Calu3 (cell line): ENCODE results near the gene PGF. TPM values are rescaled to one million over a fixed set of nuclear protein-coding genes. Genes with fewer than 3 reads are reported as not detected.

Experiments
- BruUV-seq: library from RNA; stranded (reverse); fragments of 400-500 nt; replicated peaks from 2 replicates; lab custom pipeline; 2021; lab: Mats Ljungman, UMichigan
- CTCF ChIA-PET: fragments of 300-600 bp; sonication (Branson Sonifier 250); formaldehyde crosslinking; loops from one replicate; lab custom pipeline; 2022; ENCODE audit warnings: antibody characterized with exemption; lab: Charles Lee
- DNase-seq: peaks from one replicate; pipeline ENCODE4 v3.0.0; 2022
- H3K27ac Mint-ChIP-seq: one replicate; pipeline ENCODE4 v1.8.0; 2022; ENCODE audit warnings: mixed read lengths; ENCODE audit not compliant: unreplicated experiment
- H3K27me3 Mint-ChIP-seq: one replicate; pipeline ENCODE4 v1.8.0; 2022; ENCODE audit warnings: mixed read lengths; ENCODE audit not compliant: unreplicated experiment
- H3K36me3 Mint-ChIP-seq: one replicate; pipeline ENCODE4 v1.8.0; 2022; ENCODE audit warnings: mild to moderate bottlenecking, moderate library complexity, mixed read lengths; ENCODE audit not compliant: insufficient read depth, unreplicated experiment
- H3K4me1 Mint-ChIP-seq: one replicate; pipeline ENCODE4 v1.8.0; 2022; ENCODE audit warnings: mild to moderate bottlenecking, low read depth, mixed read lengths; ENCODE audit not compliant: unreplicated experiment
- H3K4me3 Mint-ChIP-seq: one replicate; pipeline ENCODE4 v1.8.0; 2022; ENCODE audit warnings: mild to moderate bottlenecking, low read depth, moderate library complexity, mixed read lengths; ENCODE audit not compliant: unreplicated experiment
- H3K9me3 Mint-ChIP-seq: one replicate; pipeline ENCODE4 v1.8.0; 2022; ENCODE audit warnings: low read depth, mixed read lengths; ENCODE audit not compliant: unreplicated experiment
- intact Hi-C: fragments of 100-400 bp; cut with micrococcal nuclease; formaldehyde crosslinking; loops from one replicate; pipeline ENCODE4 v1.10.0; 2022; ENCODE audit not compliant: unreplicated experiment
- total RNA-seq: library from RNA; stranded (reverse); gene quantifications from 2 replicates; pipeline ENCODE4 v1.2.3, GENCODE V29; 2022
- TF ChIP-seq, protein P1 (sequence below): fragments of 200-600 bp; IDR thresholded peaks from one replicate; pipeline ENCODE4 v1.8.0; 2022; ENCODE audit warnings: antibody characterized with exemption; ENCODE audit not compliant: unreplicated experiment

PGF gene
- total RNA-seq, 1 experiment from 2014 or later: 2.1 TPM

DNA sequence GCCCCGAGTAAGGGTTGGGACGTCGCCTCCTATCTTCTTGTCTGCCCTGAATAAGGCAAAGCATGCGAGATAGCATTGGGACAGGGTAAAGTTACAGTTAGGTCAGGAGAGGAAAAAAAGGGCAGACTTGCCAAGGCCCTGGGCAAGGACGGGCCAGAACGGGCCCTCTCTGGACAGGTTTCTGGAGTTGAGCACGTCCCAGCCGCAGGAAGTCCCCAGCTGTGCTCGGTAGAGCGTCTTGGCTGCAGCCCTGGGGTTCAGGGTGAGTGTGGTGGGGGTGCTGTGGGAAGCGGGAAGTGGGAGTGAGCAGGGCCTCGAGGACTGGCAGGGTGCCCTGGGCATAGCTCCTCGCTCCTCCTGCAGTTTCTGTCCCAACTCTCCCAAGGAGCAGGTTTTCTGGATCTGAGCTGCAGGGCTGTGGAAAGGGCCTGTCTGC is 37.7 kb downstream of the PGF start:
- H3K4me3 Mint-ChIP-seq: no peak overlapping the region
- H3K27ac Mint-ChIP-seq: no peak overlapping the region
- H3K36me3 Mint-ChIP-seq: peaks cover 4% of the 10 kb centered on the region
- no peak for DNase-seq
- CTCF ChIA-PET: no interaction called here
- H3K9me3 Mint-ChIP-seq: no peaks in the 10 kb centered on the region
- no TSS peak for BruUV-seq
- TF ChIP-seq, protein P1, sequence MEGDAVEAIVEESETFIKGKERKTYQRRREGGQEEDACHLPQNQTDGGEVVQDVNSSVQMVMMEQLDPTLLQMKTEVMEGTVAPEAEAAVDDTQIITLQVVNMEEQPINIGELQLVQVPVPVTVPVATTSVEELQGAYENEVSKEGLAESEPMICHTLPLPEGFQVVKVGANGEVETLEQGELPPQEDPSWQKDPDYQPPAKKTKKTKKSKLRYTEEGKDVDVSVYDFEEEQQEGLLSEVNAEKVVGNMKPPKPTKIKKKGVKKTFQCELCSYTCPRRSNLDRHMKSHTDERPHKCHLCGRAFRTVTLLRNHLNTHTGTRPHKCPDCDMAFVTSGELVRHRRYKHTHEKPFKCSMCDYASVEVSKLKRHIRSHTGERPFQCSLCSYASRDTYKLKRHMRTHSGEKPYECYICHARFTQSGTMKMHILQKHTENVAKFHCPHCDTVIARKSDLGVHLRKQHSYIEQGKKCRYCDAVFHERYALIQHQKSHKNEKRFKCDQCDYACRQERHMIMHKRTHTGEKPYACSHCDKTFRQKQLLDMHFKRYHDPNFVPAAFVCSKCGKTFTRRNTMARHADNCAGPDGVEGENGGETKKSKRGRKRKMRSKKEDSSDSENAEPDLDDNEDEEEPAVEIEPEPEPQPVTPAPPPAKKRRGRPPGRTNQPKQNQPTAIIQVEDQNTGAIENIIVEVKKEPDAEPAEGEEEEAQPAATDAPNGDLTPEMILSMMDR: no peak
- no peaks in the 10 kb centered on the region for H3K4me1 Mint-ChIP-seq
- intact Hi-C loops: no loop called here
- H3K27me3 Mint-ChIP-seq: no peaks in the 10 kb centered on the region

DNA sequence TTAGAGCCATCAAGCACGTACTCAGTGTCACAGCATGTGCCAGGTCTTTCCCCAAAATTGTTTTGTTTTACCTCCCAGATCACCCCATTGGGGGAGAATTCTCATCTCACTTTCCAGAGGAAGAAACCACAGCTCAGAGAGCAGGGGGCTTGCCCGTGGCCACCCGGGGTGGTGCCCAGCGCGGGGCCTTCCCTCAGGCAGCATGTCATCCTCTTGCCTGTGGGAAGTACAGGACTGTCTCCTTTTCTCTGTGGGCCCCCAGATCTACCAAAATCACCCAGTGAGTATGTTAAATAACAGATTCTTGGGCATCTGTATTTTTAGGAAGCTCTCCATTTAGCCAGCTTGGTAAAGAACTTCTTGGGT is 38.2 kb downstream of the PGF start:
- CTCF ChIA-PET: interaction anchor here (0.5 kb wide), 1 partner anchor 1180 kb away, joined by 5 read pairs; no protein-coding TSS in a partner anchor
- BruUV-seq: no TSS peak
- no peak for DNase-seq
- H3K4me3 Mint-ChIP-seq: no peak overlapping the region
- H3K36me3 Mint-ChIP-seq: no peaks in the 10 kb centered on the region
- no peaks in the 10 kb centered on the region for H3K9me3 Mint-ChIP-seq
- intact Hi-C loops: no loop called here
- H3K27me3 Mint-ChIP-seq: no peaks in the 10 kb centered on the region
- peaks cover 3% of the 10 kb centered on the region for H3K4me1 Mint-ChIP-seq
- no peak overlapping the region for H3K27ac Mint-ChIP-seq
- TF ChIP-seq, protein P1: no peak

DNA sequence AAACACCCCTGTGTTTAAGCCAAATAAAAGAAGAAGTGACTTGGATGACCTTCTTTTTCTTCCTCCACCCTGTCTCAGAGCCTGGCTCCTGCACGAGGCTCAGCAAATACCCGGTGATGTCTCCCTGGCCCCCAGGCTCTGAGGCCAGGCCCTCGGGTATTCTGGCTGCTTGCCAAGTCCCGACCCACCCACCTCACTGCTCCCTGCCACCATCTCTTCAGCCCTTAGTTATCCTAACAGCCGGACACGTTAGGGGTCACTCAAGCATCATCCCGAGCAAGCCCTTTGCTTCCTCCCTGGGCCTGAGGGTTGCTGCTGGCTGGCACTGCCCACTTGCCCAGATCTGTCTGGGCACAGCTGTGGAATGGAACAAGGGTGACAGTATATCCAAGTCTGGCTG is 39.6 kb downstream of the PGF start:
- Mint-ChIP-seq H3K27ac (no peak overlapping the region), H3K4me3 (no peak overlapping the region), H3K4me1 (peaks cover 14% of the 10 kb centered on the region), H3K9me3 (no peaks in the 10 kb centered on the region), H3K27me3 (no peaks in the 10 kb centered on the region), H3K36me3 (no peaks in the 10 kb centered on the region)
- BruUV-seq: no TSS peak
- TF ChIP-seq, protein P1: no peak
- DNase-seq: no peak
- CTCF ChIA-PET: no interaction called here
- intact Hi-C loops: no loop called here

DNA sequence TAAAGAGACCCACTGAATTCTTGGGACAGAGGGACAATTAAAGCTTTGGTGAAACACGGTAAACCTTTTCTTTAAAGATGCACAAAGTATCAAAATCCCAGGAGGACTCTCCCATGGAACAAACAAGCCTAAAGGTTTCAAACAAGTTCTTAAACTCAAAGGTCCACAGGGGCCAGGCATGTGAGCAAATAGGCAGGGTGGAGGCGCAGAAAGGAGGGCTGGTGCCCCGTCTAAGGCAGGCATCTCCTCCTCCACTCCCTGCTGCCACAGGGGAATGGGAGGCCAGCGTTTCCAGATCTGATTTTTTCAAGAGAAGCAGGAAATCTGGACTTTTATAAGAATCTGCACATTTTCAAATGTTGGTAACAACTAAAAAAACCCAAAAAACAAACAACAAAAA is 40.0 kb downstream of the PGF start:
- H3K4me1 Mint-ChIP-seq: peaks cover 14% of the 10 kb centered on the region
- H3K27ac Mint-ChIP-seq: no peak overlapping the region
- H3K36me3 Mint-ChIP-seq: no peaks in the 10 kb centered on the region
- H3K4me3 Mint-ChIP-seq: no peak overlapping the region
- TF ChIP-seq, protein P1: no peak
- no TSS peak for BruUV-seq
- no peak for DNase-seq
- intact Hi-C loops: no loop called here
- CTCF ChIA-PET: no interaction called here
- no peaks in the 10 kb centered on the region for H3K9me3 Mint-ChIP-seq
- H3K27me3 Mint-ChIP-seq: no peaks in the 10 kb centered on the region
